Measurements from ENCODE around the gene CAMSAP1. TPM values are rescaled to one million over a fixed set of nuclear protein-coding genes. Genes with fewer than 3 reads are reported as not detected.

CAMSAP1 gene
- total and polyA plus RNA-seq, 10 of the 15 experiments (the other 5 are each of a cell fraction or from before 2014, with no cell fraction given): 1.4 to 24.7 (median 8.0) TPM

- FAIRE-seq (no peak), ATAC-seq (no peak), DNase-seq (ENCODE audit: low read depth, low spot score) (no peak)
- Histone ChIP-seq H4K20me1 (ENCODE audit: control insufficient read depth, insufficient read depth) (no peaks in the 10 kb centered on the region), H3K9ac (ENCODE audit: control insufficient read depth, insufficient read depth, low read length) (no peak overlapping the region), H3K4me1 (ENCODE audit: control insufficient read depth, insufficient read depth, low read length) (no peaks in the 10 kb centered on the region), H3K79me2 (ENCODE audit: control insufficient read depth, insufficient read depth, low read length) (no peaks in the 10 kb centered on the region), H3K4me2 (ENCODE audit: control insufficient read depth, insufficient read depth) (no peak overlapping the region), H3K36me3 (ENCODE audit: control insufficient read depth in 2 of 2, insufficient read depth in 2 of 2, low read length in 1 of 2) (no peaks in the 10 kb centered on the region), H3K27me3 (replicated peaks in 1 of 2; ENCODE audit: control insufficient read depth in 2 of 2, insufficient read depth in 2 of 2, low read length in 1 of 2) (no peaks in the 10 kb centered on the region), H3K9me3 (replicated peaks; ENCODE audit: control insufficient read depth, insufficient read depth, low read length) (no peaks in the 10 kb centered on the region), H2AFZ (ENCODE audit: control insufficient read depth, low read depth, low read length) (no peak overlapping the region), H3K4me3 (no peak overlapping the region), H3K27ac (ENCODE audit: control insufficient read depth, insufficient read depth) (no peak overlapping the region)
- ChIA-PET SMC1A (ENCODE audit: uncharacterized antibody, unreplicated experiment) (no interaction called here), POLR2A (no interaction called here), RAD21 (ENCODE audit: unreplicated experiment) (no interaction called here), CTCF (no interaction called here)
- 33% methylated on average over 7 of the region's 7 CpGs for WGBS (ENCODE audit: insufficient coverage, insufficient replicate concordance, low lambda C conversion rate, missing lambda C conversion rate)
- in situ Hi-C loops (cut with MboI): no loop called here
- no peak for TF ChIP-seq SREBF2 (IDR thresholded peaks at IDR 0.05; ENCODE audit: low read length)
- no peak for TF ChIP-seq POLR2AphosphoS2 (IDR thresholded peaks at IDR 0.05; ENCODE audit: low read depth, low read length)
- BruUV-seq (replicated peaks): no TSS peak
- intact Hi-C loops (cut with micrococcal nuclease; ENCODE audit: unreplicated experiment): no loop called here
These were observed 113.3 kb downstream of the CAMSAP1 start for GRCh38 chr9:135794057-135794335.

GRCh38 chr9:135793221-135794056 is 113.9 kb downstream of the CAMSAP1 start:
- no peaks in the 10 kb centered on the region for H3K79me2 ChIP-seq (ENCODE audit: control insufficient read depth, insufficient read depth, low read length)
- intact Hi-C loops (cut with micrococcal nuclease; ENCODE audit: unreplicated experiment) (no loop called here), in situ Hi-C loops (cut with MboI) (no loop called here)
- no peak for ATAC-seq
- H3K27ac ChIP-seq (ENCODE audit: control insufficient read depth, insufficient read depth): no peak overlapping the region
- H3K9me3 ChIP-seq (replicated peaks; ENCODE audit: control insufficient read depth, insufficient read depth, low read length): no peaks in the 10 kb centered on the region
- no peak for DNase-seq (ENCODE audit: low read depth, low spot score)
- no peak overlapping the region for H2AFZ ChIP-seq (ENCODE audit: control insufficient read depth, low read depth, low read length)
- SMC1A ChIA-PET (ENCODE audit: uncharacterized antibody, unreplicated experiment): no interaction called here
- no peak overlapping the region for H3K9ac ChIP-seq (ENCODE audit: control insufficient read depth, insufficient read depth, low read length)
- 25% methylated on average over 12 of the region's 16 CpGs for WGBS (ENCODE audit: insufficient coverage, insufficient replicate concordance, low lambda C conversion rate, missing lambda C conversion rate)
- H3K4me2 ChIP-seq (ENCODE audit: control insufficient read depth, insufficient read depth): no peak overlapping the region
- RAD21 ChIA-PET (ENCODE audit: unreplicated experiment): no interaction called here
- TF ChIP-seq BACH1 (IDR thresholded peaks at IDR 0.05; ENCODE audit: borderline replicate concordance) (no peak), ASH2L (IDR thresholded peaks at IDR 0.05; ENCODE audit: borderline replicate concordance, low read depth) (no peak), RELA (IDR thresholded peaks at IDR 0.05; ENCODE audit: borderline replicate concordance, partially characterized antibody) (no peak), FOXM1 (IDR thresholded peaks at IDR 0.05; ENCODE audit: low read depth, low read length) (no peak), IRF3 (IDR thresholded peaks at IDR 0.05) (no peak), SUZ12 (IDR thresholded peaks at IDR 0.05; ENCODE audit: unreplicated experiment) (no peak), NFYA (IDR thresholded peaks at IDR 0.05; ENCODE audit: borderline replicate concordance, low read depth, low read length) (no peak), SPI1 (IDR thresholded peaks at IDR 0.05; ENCODE audit: borderline replicate concordance, insufficient read depth, low read depth, low read length) (no peak), NFIC (IDR thresholded peaks at IDR 0.05; ENCODE audit: low read depth, low read length) (no peak), STAT3 (IDR thresholded peaks at IDR 0.05; ENCODE audit: low read depth, low read length) (no peak), SMAD5 (IDR thresholded peaks at IDR 0.05; ENCODE audit: low read depth) (no peak), RFX5 (IDR thresholded peaks at IDR 0.05; ENCODE audit: low read depth, low read length) (no peak), ZZZ3 (IDR thresholded peaks at IDR 0.05; ENCODE audit: control insufficient read depth, insufficient read length, low read depth) (no peak), FOXK2 (IDR thresholded peaks at IDR 0.05) (no peak), SP1 (IDR thresholded peaks at IDR 0.05; ENCODE audit: low read depth, low read length) (no peak)
- H3K27me3 ChIP-seq (replicated peaks in 1 of 2; ENCODE audit: control insufficient read depth in 2 of 2, insufficient read depth in 2 of 2, low read length in 1 of 2): no peaks in the 10 kb centered on the region
- no peaks in the 10 kb centered on the region for H3K36me3 ChIP-seq (ENCODE audit: control insufficient read depth in 2 of 2, insufficient read depth in 2 of 2, low read length in 1 of 2)
- no peaks in the 10 kb centered on the region for H3K4me1 ChIP-seq (ENCODE audit: control insufficient read depth, insufficient read depth, low read length)
- FAIRE-seq: no peak
- CTCF ChIA-PET: no interaction called here
- BruUV-seq (replicated peaks): no TSS peak
- POLR2A ChIA-PET: no interaction called here
- no peaks in the 10 kb centered on the region for H4K20me1 ChIP-seq (ENCODE audit: control insufficient read depth, insufficient read depth)
- no peak overlapping the region for H3K4me3 ChIP-seq
